A549 (cell line): ENCODE measurements around the gene ANP32E. TPM values are rescaled to one million over a fixed set of nuclear protein-coding genes. Genes with fewer than 3 reads are reported as not detected.
A peak's percentile ranks its signal among the peaks of the same experiment; 100 is the strongest.

Source experiments
- ATAC-seq, 2 experiments: fragments of 200-7000 bp in 1 of 2; fragments of >200 bp in 1 of 2; cut with Nextera tagmentation in 1 of 2; cut with Tn5 transposase in 1 of 2; 3 replicates each; pipeline versions ENCODE4 v1.8.0 to v1.9.1; 2018 to 2020; ENCODE audit warnings: mild to moderate bottlenecking in 1 of 2, moderate library complexity in 1 of 2
- CTCF ChIA-PET: fragments of 300-600 bp; sonication (Branson Sonifier 250); formaldehyde crosslinking; extraction: SDS; loops from one replicate; lab custom pipeline; 2021; ENCODE audit warnings: antibody characterized with exemption, inconsistent platforms; lab: Yijun Ruan, JAX
- POLR2A ChIA-PET: fragments of 350-600 bp; formaldehyde crosslinking; extraction: SDS; loops from one replicate; lab custom pipeline; 2021; ENCODE audit warnings: antibody characterized with exemption, inconsistent platforms; lab: Yijun Ruan, JAX
- DNase-seq, 2 experiments: peaks; one replicate each; pipeline versions ENCODE4 v3.0.0 to v3.0.0-alpha.2; 2011 to 2016; ENCODE audit warnings: low read depth in 1 of 2, low spot score in 1 of 2
- FAIRE-seq: peaks from 2 replicates; lab custom pipeline; 2011; peaks lifted over from hg19 to GRCh38; lab: Jason Lieb, UNC
- H3K27ac ChIP-seq, 2 experiments: fragments of >200 bp; sonication (Bioruptor Twin); formaldehyde crosslinking; 3 replicates each; pipeline ENCODE4 v1.5.1; 2016 to 2017
- H3K4me1 ChIP-seq: fragments of >200 bp; sonication (Bioruptor Twin); formaldehyde crosslinking; 3 replicates; pipeline ENCODE4 v1.6.1; 2016
- H3K4me2 ChIP-seq: fragments of >200 bp; sonication (Bioruptor Twin); formaldehyde crosslinking; 3 replicates; pipeline ENCODE4 v1.6.1; 2016
- H3K4me3 ChIP-seq: fragments of >200 bp; sonication (Bioruptor Twin); formaldehyde crosslinking; 3 replicates; pipeline ENCODE4 v1.5.1; 2016
- H3K9me3 ChIP-seq: fragments of >200 bp; sonication (Bioruptor Twin); formaldehyde crosslinking; 3 replicates; pipeline ENCODE4 v1.6.1; 2016
- BHLHE40 ChIP-seq: IDR thresholded peaks from 2 replicates; pipeline ENCODE4 v1.6.1; 2012; ENCODE audit warnings: low read depth, low read length, inconsistent platforms
- CEBPB ChIP-seq, 2 experiments: fragments of >200 bp in 1 of 2; sonication (Bioruptor Twin) in 1 of 2; formaldehyde crosslinking in 1 of 2; IDR thresholded peaks; 2 replicates each; pipeline ENCODE4 v1.6.1; 2012 to 2016
- CHD2 ChIP-seq: fragments of 150-350 bp; IDR thresholded peaks from 2 replicates; pipeline ENCODE4 v1.6.1; 2014; ENCODE audit warnings: low read length; ENCODE audit not compliant: partially characterized antibody
- EHF ChIP-seq: fragments of 250-450 bp; sonication (Bioruptor Pico); IDR thresholded peaks from 2 replicates; pipeline ENCODE4 v1.5.0; 2020; ENCODE audit warnings: mild to moderate bottlenecking
- EP300 ChIP-seq, 2 experiments: fragments of >200 bp; sonication (Bioruptor Twin); formaldehyde crosslinking; IDR thresholded peaks; 2 replicates in 1 of 2; 3 replicates in 1 of 2; pipeline ENCODE4 v1.6.1; 2016 to 2017
- FOSL2 ChIP-seq, 2 experiments: fragments of 450-650 bp in 1 of 2; fragments of >200 bp in 1 of 2; sonication (Bioruptor Twin) in 1 of 2; formaldehyde crosslinking; IDR thresholded peaks; 2 replicates each; pipeline versions ENCODE4 v1.5.0 to v1.6.1; 2016 to 2020; ENCODE audit warnings: mild to moderate bottlenecking in 1 of 2, moderate library complexity in 1 of 2
- HEYL ChIP-seq: fragments of 250-450 bp; sonication (Bioruptor Pico); IDR thresholded peaks from 2 replicates; pipeline ENCODE4 v1.8.0; 2021; ENCODE audit warnings: mild to moderate bottlenecking, moderate library complexity
- HOXB13 ChIP-seq: fragments of 250-450 bp; sonication (Bioruptor Pico); IDR thresholded peaks from 2 replicates; pipeline ENCODE4 v1.5.0; 2020; ENCODE audit warnings: low read depth, mild to moderate bottlenecking, moderate library complexity
- HOXB5 ChIP-seq: fragments of 250-450 bp; sonication (Bioruptor Pico); IDR thresholded peaks from 2 replicates; pipeline ENCODE4 v1.5.0; 2020; ENCODE audit warnings: mild to moderate bottlenecking, moderate library complexity
- KDM1A ChIP-seq: fragments of 200-600 bp; sonication (generic); IDR thresholded peaks from 2 replicates; pipeline ENCODE4 v1.6.1; 2016; ENCODE audit warnings: low read depth, mild to moderate bottlenecking
- MAFK ChIP-seq: fragments of 450-650 bp; IDR thresholded peaks from 2 replicates; pipeline ENCODE4 v1.6.1; 2014; ENCODE audit not compliant: partially characterized antibody
- MAZ ChIP-seq: fragments of 150-350 bp; IDR thresholded peaks from 2 replicates; pipeline ENCODE4 v1.6.1; 2014; ENCODE audit warnings: antibody characterized with exemption, low read depth, low read length, borderline replicate concordance
- MYC ChIP-seq: IDR thresholded peaks from 2 replicates; pipeline ENCODE4 v1.6.1; 2012; ENCODE audit warnings: mild to moderate bottlenecking, inconsistent platforms, low read length, improper control_type of control experiment, borderline replicate concordance
- NPAS2 ChIP-seq: fragments of 250-450 bp; sonication (Bioruptor Pico); IDR thresholded peaks from 2 replicates; pipeline ENCODE4 v1.8.0; 2022; ENCODE audit warnings: mild to moderate bottlenecking, moderate library complexity, borderline replicate concordance
- NR3C1 ChIP-seq: fragments of >200 bp; sonication (Bioruptor Twin); formaldehyde crosslinking; IDR thresholded peaks from 3 replicates; pipeline ENCODE4 v1.6.1; 2017
- PHF8 ChIP-seq: fragments of 200-600 bp; sonication (generic); IDR thresholded peaks from 2 replicates; pipeline ENCODE4 v1.6.1; 2016; ENCODE audit warnings: low read depth, mild to moderate bottlenecking, antibody characterized with exemption, moderate library complexity, borderline replicate concordance
- RCOR1 ChIP-seq: fragments of 150-350 bp; IDR thresholded peaks from 2 replicates; pipeline ENCODE4 v1.6.1; 2014; ENCODE audit warnings: antibody characterized with exemption, low read length, low read depth
- TFCP2L1 ChIP-seq: fragments of 250-450 bp; sonication (Bioruptor Pico); IDR thresholded peaks from 2 replicates; pipeline ENCODE4 v1.5.0; 2021; ENCODE audit warnings: mild to moderate bottlenecking
- TP53 ChIP-seq: fragments of 250-450 bp; sonication (Bioruptor Pico); IDR thresholded peaks from 2 replicates; pipeline ENCODE4 v1.5.0; 2021; ENCODE audit warnings: mild to moderate bottlenecking, moderate library complexity
- ZC3H11A ChIP-seq: fragments of 450-650 bp; IDR thresholded peaks from 2 replicates; pipeline ENCODE4 v1.6.1; 2014; ENCODE audit warnings: antibody characterized with exemption, mild to moderate bottlenecking
- ZFP36 ChIP-seq: fragments of 450-650 bp; IDR thresholded peaks from 2 replicates; pipeline ENCODE4 v1.6.1; 2014; ENCODE audit warnings: borderline replicate concordance; ENCODE audit not compliant: partially characterized antibody
- ZSCAN20 ChIP-seq: fragments of 250-450 bp; sonication (Bioruptor Pico); IDR thresholded peaks from 2 replicates; pipeline ENCODE4 v1.8.0; 2022; ENCODE audit warnings: mild to moderate bottlenecking, moderate library complexity
- WGBS: methylation state at CpG from one replicate; pipeline ENCODE4 v1.1.6; 2017; ENCODE audit errors: missing lambda C conversion rate; 5-methylcytosine and 5-hydroxymethylcytosine counted together
- polyA plus RNA-seq, 4 experiments: library from polyadenylated mRNA; depleted of rRNA in 3 of 4; stranded (reverse); fragments of >200 nt; fragmentation: RNase III in 1 of 4; extraction: RNeasy Plus Mini Kit Qiagen cat#74134 plus additional on column Dnase treatment in 1 of 4; gene quantifications; 2 replicates in 3 of 4; 3 replicates in 1 of 4; pipeline ENCODE4 v1.2.3, GENCODE V29; 2011 to 2017
- TF ChIP-seq, protein P1 (sequence below): fragments of 150-350 bp; IDR thresholded peaks from 2 replicates; pipeline ENCODE4 v1.6.1; 2014; ENCODE audit warnings: low read depth, mild to moderate bottlenecking, low read length
- TF ChIP-seq, protein P2 (sequence below): fragments of >200 bp; sonication (Bioruptor Twin); formaldehyde crosslinking; IDR thresholded peaks from 2 replicates; pipeline ENCODE4 v1.6.1; 2016
- TF ChIP-seq, protein P3 (sequence below): fragments of >200 bp; sonication (Bioruptor Twin); formaldehyde crosslinking; IDR thresholded peaks from 3 replicates; pipeline ENCODE4 v1.5.1; 2016
- TF ChIP-seq, protein P4 (sequence below): IDR thresholded peaks from 2 replicates; pipeline ENCODE4 v1.6.1; 2012; ENCODE audit warnings: low read depth, borderline replicate concordance

Gene ANP32E
- polyA plus RNA-seq, 2 of the 4 experiments (the other 2 are of a cell fraction), result 60.0 to 128 TPM

DNA sequence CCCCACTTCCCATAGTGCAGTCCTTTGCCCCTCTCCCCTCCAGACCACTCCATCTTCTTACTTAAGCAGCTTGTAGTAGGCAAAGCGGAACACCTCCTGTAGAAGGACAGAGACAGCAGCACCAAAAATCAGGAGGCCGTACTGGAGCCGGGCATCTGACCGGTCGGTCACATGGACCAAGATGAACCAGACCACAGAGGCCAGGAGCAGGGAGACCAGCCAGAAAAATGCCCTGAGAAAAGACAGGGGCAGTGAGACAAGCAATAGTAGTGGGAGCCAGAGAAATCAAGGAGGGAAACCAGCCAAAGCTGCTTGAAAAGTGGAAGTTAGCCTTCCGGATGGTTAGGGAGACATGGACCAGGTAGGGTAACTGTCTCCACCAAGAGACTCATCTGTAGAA, 32.0 kb upstream of the ANP32E start:
- ATAC-seq (no peak), DNase-seq (no peak), FAIRE-seq (no peak)
- Histone ChIP-seq H3K4me1 (peaks cover 11% of the 10 kb centered on the region), H3K9me3 (no peaks in the 10 kb centered on the region), H3K27ac (peak overlapping the region; percentile 94), H3K4me3 (peak overlapping the region; percentile 91), H3K4me2 (peak overlapping the region; percentile 98)
- WGBS, result 44% methylated on average over 6 of the region's 6 CpGs
- POLR2A ChIA-PET, result no interaction called here
- TF ChIP-seq BHLHE40 (no peak), CHD2 (no peak), NPAS2 (CRISPR knock-in tag) (no peak)
- TF ChIP-seq, protein P1, sequence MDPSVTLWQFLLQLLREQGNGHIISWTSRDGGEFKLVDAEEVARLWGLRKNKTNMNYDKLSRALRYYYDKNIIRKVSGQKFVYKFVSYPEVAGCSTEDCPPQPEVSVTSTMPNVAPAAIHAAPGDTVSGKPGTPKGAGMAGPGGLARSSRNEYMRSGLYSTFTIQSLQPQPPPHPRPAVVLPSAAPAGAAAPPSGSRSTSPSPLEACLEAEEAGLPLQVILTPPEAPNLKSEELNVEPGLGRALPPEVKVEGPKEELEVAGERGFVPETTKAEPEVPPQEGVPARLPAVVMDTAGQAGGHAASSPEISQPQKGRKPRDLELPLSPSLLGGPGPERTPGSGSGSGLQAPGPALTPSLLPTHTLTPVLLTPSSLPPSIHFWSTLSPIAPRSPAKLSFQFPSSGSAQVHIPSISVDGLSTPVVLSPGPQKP, result no peak
- CTCF ChIA-PET, result interaction anchor here (0.6 to 6.2 kb wide), 2 partner anchors 12 to 47 kb away, joined by 3 to 48 read pairs; no protein-coding TSS in a partner anchor

DNA sequence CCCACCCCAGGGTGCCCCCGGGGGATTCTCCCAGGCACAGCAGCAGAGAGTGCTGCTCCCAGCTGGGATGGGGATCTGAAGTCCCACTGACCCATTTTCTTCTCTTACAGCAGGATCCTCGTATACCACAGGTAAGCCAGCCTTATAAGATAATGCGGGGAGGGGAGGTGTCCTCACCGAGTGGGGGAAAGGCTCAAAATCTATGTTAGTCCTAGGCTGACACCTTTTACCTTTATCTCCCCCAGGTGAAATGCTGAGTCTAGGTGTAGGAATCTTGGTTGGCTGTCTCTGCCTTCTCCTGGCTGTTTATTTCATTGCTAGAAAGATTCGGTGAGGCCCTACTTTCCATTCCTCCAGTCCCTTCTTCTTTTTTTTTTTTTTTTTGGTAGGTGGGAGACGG, 27.6 kb upstream of the ANP32E start:
- H3K4me1 ChIP-seq, result peaks cover 7% of the 10 kb centered on the region; the same call in 2 of the 3 replicates
- ChIA-PET POLR2A (no interaction called here), CTCF (interaction anchor here (0.6 to 4.7 kb wide), 4 partner anchors 8 to 21 kb away, joined by 3 to 25 read pairs (median 10); no protein-coding TSS in a partner anchor)
- DNase-seq (no peak), ATAC-seq (no peak), FAIRE-seq (no peak)
- WGBS, result 77% methylated on average over 6 of the region's 6 CpGs
- no peaks in the 10 kb centered on the region for H3K9me3 ChIP-seq
- H3K27ac ChIP-seq, result no peak overlapping the region
- H3K4me3 ChIP-seq, result no peak overlapping the region
- TF ChIP-seq HEYL (CRISPR knock-in tag), result no peak
- TF ChIP-seq, protein P2, sequence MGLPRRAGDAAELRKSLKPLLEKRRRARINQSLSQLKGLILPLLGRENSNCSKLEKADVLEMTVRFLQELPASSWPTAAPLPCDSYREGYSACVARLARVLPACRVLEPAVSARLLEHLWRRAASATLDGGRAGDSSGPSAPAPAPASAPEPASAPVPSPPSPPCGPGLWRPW, result no peak
- no peak for TF ChIP-seq HOXB13
- no peak for TF ChIP-seq MAFK
- TF ChIP-seq TP53, result no peak
- no peak for TF ChIP-seq NR3C1
- TF ChIP-seq ZC3H11A, result no peak
- TF ChIP-seq HOXB5 (CRISPR knock-in tag), result no peak
- no peak for TF ChIP-seq FOSL2 (IDR thresholded peaks at IDR 0.05)
- no peak for TF ChIP-seq FOSL2 (CRISPR knock-in tag; IDR thresholded peaks at IDR 0.05)
- TF ChIP-seq EP300 (IDR thresholded peaks at IDR 0.05), result no peak
- TF ChIP-seq ZSCAN20 (CRISPR knock-in tag), result no peak
- no peak for TF ChIP-seq NPAS2 (CRISPR knock-in tag)
- TF ChIP-seq, protein P3, sequence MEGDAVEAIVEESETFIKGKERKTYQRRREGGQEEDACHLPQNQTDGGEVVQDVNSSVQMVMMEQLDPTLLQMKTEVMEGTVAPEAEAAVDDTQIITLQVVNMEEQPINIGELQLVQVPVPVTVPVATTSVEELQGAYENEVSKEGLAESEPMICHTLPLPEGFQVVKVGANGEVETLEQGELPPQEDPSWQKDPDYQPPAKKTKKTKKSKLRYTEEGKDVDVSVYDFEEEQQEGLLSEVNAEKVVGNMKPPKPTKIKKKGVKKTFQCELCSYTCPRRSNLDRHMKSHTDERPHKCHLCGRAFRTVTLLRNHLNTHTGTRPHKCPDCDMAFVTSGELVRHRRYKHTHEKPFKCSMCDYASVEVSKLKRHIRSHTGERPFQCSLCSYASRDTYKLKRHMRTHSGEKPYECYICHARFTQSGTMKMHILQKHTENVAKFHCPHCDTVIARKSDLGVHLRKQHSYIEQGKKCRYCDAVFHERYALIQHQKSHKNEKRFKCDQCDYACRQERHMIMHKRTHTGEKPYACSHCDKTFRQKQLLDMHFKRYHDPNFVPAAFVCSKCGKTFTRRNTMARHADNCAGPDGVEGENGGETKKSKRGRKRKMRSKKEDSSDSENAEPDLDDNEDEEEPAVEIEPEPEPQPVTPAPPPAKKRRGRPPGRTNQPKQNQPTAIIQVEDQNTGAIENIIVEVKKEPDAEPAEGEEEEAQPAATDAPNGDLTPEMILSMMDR, result no peak
- TF ChIP-seq TFCP2L1, result no peak
- no peak for TF ChIP-seq ZFP36
- no peak overlapping the region for H3K4me2 ChIP-seq

DNA sequence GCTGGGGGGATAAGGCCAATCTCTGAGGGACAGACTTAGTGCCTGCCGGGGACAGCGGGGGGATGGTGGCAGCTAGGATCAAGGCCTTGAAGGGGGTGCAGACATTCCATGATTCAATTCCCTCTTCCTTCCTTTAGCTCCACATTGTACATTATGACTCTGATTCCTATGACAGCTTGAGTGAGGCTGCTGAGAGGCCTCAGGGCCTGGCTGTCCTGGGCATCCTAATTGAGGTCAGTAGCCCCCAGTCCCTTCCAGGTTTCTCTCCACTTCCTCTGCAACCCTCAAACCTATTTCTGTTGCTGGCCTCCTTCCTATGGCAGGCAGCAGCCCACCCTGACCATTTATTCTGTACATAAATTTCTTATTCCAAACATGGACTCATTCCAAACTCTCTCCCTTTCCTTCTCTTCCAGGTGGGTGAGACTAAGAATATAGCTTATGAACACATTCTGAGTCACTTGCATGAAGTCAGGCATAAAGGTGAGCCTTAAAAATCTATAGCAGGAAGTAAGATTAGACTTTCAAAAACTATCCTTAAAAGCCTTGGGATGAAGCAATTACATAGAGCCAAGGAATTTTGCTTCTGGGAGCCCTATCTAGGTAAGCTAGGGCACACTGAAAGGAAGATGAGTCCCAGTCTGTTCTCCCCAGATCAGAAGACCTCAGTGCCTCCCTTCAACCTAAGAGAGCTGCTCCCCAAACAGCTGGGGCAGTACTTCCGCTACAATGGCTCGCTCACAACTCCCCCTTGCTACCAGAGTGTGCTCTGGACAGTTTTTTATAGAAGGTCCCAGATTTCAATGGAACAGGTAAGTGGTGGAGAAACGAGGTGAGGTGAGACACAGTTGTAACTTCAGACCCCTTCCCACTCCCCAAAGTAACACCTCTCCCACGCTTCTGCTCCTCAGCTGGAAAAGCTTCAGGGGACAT, 26.7 kb upstream of the ANP32E start:
- no peak for FAIRE-seq
- 66% methylated on average over 6 of the region's 6 CpGs for WGBS
- POLR2A ChIA-PET, result interaction anchor here (0.8 kb wide), 1 partner anchor 10 kb away, joined by 3 read pairs; the partner anchor contains the start of gene C1orf54
- ATAC-seq, result peak in 1 of 2 experiments; percentile 12; a peak in 2 of 6 replicates
- H3K4me1 ChIP-seq, result peaks cover 5% of the 10 kb centered on the region; the same call in 2 of the 3 replicates
- no peaks in the 10 kb centered on the region for H3K9me3 ChIP-seq
- H3K4me2 ChIP-seq, result no peak overlapping the region
- no peak overlapping the region for H3K27ac ChIP-seq
- H3K4me3 ChIP-seq, result no peak overlapping the region
- no peak for DNase-seq
- CTCF ChIA-PET, result interaction anchor here (0.5 to 4.7 kb wide), 7 partner anchors 7 to 76 kb away, joined by 3 to 25 read pairs (median 4); partner anchors contain the start of gene C1orf54
- TF ChIP-seq, protein P1, result no peak
- TF ChIP-seq KDM1A, result no peak
- no peak for TF ChIP-seq NR3C1
- no peak for TF ChIP-seq EP300 (IDR thresholded peaks at IDR 0.05)
- TF ChIP-seq MYC, result no peak
- TF ChIP-seq PHF8, result no peak
- no peak for TF ChIP-seq HOXB13
- TF ChIP-seq RCOR1, result no peak
- TF ChIP-seq ZSCAN20 (CRISPR knock-in tag), result no peak
- TF ChIP-seq, protein P4, sequence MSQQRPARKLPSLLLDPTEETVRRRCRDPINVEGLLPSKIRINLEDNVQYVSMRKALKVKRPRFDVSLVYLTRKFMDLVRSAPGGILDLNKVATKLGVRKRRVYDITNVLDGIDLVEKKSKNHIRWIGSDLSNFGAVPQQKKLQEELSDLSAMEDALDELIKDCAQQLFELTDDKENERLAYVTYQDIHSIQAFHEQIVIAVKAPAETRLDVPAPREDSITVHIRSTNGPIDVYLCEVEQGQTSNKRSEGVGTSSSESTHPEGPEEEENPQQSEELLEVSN, result no peak
- no peak for TF ChIP-seq MAZ
- TF ChIP-seq CEBPB (IDR thresholded peaks at IDR 0.05), result no peak
- no peak for TF ChIP-seq EHF (CRISPR knock-in tag)
